SK-N-MC (cell line): ENCODE results near the gene MMP15.

Experiments
- EZH2 ChIP-seq: fragments of 200-600 bp; sonication (generic); IDR thresholded peaks from one replicate; pipeline ENCODE4 v1.6.1; 2017; ENCODE audit warnings: antibody characterized with exemption
- FOXP2 ChIP-seq: optimal IDR thresholded peaks from 2 replicates; pipeline ENCODE3; 2011; ENCODE audit warnings: mild to moderate bottlenecking, moderate library complexity; ENCODE audit not compliant: insufficient read depth; ENCODE audit errors: extremely low read length, control extremely low read depth
- POLR2AphosphoS5 ChIP-seq: IDR thresholded peaks from 2 replicates; pipeline ENCODE4 v1.6.1; 2012; ENCODE audit warnings: mild to moderate bottlenecking, low read depth, low read length, borderline replicate concordance

DNA sequence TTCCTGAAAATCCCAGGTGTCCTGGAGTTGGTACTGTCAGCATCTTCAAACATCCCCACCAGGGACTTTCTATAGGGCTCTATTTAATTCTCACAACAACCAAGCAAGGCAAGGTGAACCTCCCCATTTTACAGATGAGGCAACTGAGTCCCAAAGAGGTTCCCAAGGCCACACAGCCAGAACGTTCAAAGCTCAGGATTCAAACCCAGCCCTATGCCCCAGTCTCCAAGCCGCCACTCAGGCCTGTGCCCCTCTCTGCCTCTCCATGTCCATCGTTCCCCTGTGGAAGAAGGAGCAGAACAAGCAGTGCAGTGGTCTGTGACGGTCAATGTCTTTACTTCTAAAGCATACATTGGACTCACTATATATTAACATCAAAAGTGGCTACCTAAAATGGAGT, 31.2 kb upstream of the MMP15 start:
- TF ChIP-seq POLR2AphosphoS5 (no peak), EZH2 (no peak), FOXP2 (no peak)
